GM19043 (cell line): ENCODE measurements around the gene MED16.

Experiments
- ATAC-seq: cut with Tn5 transposase; IDR thresholded peaks from one replicate; pipeline ENCODE4 v1.9.1; 2021; ENCODE audit warnings: low read depth; ENCODE audit not compliant: unreplicated experiment

MED16 gene, protein sequence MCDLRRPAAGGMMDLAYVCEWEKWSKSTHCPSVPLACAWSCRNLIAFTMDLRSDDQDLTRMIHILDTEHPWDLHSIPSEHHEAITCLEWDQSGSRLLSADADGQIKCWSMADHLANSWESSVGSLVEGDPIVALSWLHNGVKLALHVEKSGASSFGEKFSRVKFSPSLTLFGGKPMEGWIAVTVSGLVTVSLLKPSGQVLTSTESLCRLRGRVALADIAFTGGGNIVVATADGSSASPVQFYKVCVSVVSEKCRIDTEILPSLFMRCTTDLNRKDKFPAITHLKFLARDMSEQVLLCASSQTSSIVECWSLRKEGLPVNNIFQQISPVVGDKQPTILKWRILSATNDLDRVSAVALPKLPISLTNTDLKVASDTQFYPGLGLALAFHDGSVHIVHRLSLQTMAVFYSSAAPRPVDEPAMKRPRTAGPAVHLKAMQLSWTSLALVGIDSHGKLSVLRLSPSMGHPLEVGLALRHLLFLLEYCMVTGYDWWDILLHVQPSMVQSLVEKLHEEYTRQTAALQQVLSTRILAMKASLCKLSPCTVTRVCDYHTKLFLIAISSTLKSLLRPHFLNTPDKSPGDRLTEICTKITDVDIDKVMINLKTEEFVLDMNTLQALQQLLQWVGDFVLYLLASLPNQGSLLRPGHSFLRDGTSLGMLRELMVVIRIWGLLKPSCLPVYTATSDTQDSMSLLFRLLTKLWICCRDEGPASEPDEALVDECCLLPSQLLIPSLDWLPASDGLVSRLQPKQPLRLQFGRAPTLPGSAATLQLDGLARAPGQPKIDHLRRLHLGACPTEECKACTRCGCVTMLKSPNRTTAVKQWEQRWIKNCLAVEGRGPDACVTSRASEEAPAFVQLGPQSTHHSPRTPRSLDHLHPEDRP

DNA sequence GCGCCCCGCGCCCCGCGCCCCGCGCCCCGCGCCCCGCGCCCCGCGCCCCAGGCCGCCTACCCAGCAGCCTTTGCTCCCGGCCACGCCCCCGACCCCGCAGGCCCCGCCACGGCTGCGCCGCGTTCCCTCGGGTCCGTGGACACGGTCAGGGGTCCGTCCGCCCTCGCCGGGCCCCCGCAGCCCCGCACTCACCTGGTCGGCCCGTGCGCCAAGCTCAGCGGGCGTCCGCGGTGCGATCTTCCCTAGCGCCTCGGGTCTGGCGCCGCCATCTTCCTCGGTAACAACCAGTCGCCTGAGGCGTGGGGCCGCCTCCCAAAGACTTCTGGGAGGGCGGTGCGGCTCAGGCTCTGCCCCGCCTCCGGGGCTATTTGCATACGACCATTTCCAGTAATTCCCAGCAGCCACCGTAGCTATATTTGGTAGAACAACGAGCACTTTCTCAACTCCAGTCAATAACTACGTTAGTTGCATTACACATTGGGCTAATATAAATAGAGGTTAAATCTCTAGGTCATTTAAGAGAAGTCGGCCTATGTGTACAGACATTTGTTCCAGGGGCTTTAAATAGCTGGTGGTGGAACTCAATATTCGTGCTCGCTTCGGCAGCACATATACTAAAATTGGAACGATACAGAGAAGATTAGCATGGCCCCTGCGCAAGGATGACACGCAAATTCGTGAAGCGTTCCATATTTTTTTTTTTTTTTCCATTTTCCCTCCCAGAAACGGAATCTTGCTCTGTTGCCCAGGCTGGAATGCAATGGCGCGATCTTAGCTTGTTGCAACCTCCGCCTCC is at the start of gene MED16, which contains the start of gene RNU6-9:
Gene MED16, minus strand, starts transcription at position 294 of the 796 bp plus-strand sequence. CDS start 2,056 bp downstream, outside the sequence.
Gene RNU6-9, plus strand, starts transcription at position 591 of the 796 bp plus-strand sequence.
- peak; percentile 61 for ATAC-seq

GRCh38 chr19:942133-942645 is 49.2 kb upstream of the MED16 start:
- ATAC-seq: no peak

DNA sequence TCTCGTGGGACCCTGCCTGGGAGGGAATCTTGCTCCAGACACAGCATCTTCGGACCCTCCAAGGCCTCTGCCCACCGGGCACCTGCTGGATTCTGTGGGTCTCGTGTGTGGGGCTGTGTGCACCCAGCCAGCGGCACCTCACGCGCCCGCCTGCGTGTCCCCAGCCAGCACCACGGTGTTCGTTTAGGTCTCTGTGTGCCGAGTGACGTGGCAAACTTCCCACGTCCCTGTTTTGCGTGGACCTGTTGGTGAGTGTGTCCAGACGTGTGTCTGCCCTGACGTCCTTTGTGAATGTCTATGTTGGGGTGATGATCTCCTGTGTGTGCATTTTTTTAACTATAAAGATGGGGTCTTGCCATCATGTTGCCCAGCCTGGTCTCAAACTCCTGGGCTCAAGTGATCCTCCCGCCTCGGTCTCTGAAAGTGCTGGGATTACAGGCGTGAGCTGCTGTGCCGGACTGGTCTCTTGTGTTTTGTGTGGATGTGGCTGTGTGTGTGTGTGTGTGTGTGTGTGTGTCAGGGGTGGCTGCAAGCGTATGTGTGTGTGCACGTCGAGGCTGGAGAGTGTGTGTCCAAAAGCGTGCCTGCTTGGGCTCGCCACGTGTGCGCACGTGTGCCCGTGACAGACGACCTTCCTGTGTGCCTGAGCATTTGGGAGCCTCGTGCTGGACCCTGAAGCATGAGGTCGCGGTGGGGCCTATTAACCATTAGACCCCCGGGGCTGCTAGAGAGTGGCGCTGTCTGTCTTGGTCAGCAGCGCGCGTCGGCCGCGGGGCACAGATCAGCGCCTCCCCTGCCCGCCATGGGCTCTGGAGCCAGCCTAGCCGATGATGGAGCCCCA is 48.5 kb upstream of the MED16 start:
- no peak for ATAC-seq

DNA sequence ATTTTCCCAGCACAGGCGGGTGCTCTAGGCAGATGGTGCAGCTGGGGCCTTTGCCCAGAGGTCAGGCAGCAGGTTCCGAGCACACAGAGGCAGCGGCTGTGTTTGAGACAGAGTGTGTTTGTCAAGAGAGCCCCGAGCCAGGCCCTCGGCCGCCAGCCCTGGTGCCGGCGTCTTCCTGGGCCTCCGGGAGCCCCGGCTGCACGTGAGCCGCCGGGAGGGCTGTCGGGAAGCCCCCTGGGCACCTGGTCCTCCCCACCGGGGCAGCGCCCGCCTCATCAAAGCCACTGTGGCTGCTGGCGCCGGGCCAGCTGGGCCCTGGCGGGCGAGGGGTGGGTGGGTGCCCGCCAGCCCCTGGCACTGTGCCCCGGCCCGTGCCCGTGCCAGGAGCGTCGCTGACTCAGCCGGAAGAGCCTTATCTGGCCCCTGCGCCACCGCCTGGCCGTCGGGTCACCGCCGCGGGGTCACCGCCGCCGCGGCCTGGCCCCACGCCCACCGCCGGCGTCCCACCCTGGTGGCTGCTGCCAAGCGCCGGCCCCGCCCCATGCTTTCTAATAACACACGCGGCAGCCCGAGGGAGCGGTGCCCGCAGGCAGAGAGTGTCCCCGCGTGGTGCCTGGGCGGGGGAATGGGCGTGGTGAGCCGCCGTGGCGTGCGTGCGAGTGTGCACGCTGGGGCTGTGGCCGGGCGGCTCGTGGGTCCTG is 47.8 kb upstream of the MED16 start:
- ATAC-seq: no peak

DNA sequence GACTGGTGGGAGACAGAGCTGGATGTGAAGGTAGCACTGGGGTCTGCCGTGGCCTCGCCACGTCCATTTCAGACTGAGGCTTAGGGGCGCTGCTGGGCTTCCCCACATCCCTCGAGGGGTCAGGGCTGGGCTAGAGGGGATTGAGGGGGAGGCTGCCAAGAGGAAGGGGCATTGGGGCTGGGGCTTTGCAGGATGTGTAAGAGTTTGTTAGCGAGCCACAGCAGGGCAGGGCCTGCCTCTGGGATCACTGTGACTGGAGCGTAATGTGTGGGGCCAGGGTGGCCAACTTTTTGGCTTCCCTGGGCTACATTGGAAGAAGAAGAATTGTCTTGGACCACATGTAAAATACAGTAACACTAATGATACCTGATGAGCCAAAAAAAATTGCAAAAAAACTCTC is 46.9 kb upstream of the MED16 start:
- ATAC-seq: no peak

GRCh38 chr19:939439-939838 is 46.5 kb upstream of the MED16 start:
- no peak for ATAC-seq

GRCh38 chr19:938233-938923 is 45.4 kb upstream of the MED16 start:
- ATAC-seq: no peak

DNA sequence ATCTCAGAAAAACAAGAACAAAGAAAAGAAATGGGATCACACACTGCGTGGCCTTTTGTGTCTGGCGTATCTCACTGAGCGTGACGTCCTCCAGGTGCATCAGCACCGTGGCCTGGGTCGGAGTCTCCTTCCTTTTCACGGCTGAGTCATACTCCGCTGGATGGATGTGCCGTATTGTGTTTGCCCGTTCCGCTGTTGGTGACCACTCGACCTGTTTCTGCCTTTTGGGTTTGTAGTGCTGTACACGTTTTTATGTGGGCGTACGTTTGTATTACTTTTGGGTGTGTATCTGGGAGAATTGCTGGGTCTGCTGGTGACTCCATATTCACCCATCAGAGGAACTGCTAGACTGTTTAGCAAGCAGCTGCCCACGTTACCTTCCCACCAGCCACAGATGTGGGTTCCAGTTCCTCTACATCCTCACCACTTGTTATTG is 44.3 kb upstream of the MED16 start:
- ATAC-seq: no peak

DNA sequence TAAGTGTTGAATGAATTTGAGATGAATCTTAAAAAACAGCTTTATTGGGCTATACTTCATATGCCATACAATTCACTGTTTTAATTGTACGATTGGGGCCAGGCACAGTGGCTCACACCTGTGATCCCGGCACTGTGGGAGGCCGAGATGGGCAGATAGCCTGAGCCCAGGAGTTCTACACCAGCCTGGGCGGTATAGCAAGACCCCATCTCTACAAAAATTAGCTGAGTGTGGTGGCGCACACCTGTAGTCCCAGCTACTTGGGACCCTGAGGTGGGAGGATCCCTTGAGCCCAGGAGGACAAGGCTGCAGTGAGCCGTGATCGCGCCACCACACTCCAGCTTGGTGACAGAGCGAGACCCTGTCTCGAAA is 43.2 kb upstream of the MED16 start:
- ATAC-seq: no peak

GRCh38 chr19:934865-935479 is 42.0 kb upstream of the MED16 start:
- ATAC-seq: no peak

- no peak for ATAC-seq
Observed at GRCh38 chr19:934197-934840, 41.3 kb upstream of the MED16 start.

DNA sequence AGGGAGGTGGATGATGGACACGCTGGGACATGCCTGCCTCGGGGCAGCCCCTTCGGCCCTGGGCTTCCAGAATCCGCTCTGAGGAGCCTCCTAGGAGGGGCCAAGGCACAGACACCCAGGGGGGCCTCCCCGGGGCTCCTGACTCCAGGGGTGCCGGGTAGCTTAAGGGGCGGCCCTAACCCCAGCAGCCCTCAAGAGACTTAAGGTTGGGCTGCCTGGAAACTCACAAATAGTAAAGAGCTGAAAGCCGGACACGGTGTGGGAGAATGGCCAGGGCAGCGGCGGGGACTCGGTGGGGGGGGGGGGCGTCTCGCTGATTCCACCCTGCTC is 40.5 kb upstream of the MED16 start:
- no peak for ATAC-seq

DNA sequence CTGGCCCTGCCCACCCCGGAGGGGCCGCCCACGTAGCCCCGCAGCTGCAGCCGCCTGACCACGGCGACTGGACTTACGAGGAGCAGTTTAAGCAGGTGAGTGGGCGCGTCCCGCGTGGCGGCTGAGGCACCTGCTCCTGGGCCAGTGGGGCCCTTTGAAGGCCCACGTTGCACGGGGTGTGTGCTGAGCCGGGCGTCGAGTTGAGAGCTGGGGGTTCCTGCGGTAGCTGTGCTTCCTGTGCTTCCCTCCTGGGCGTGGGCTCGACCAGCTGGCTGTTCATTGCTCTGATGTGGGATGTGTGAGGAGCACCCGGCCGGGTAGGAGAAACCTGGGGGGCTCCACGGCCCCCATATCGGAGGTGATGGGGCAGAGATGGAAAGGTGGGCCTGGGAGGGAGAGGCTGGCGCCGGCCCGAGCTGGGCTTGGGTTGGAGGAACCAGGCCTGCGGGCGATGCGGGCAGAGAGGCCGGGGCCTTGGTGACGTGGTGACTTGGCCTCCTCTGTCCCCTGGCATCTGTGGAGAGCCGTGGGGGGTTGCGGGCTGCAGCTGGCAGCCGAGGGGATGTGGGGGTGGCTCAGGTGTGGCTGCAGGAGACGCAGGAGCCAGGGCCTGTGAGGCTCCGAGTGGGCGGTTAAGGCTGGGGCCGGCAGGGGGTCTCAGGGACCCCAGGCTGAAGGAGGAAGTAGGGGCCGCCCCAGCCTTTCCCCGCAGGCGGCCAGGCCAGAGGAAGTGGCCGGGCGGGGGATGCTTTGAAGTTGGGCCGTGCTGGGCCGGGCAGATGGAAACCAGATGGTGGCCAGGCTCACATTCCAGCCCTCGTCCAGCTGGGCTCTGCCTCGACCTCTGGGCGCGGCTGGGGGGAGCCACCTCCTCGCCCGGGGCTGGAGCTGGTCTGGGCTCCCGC is 39.9 kb upstream of the MED16 start:
- no peak for ATAC-seq

- no peak for ATAC-seq
Observed at GRCh38 chr19:931860-932647, 39.1 kb upstream of the MED16 start.

DNA sequence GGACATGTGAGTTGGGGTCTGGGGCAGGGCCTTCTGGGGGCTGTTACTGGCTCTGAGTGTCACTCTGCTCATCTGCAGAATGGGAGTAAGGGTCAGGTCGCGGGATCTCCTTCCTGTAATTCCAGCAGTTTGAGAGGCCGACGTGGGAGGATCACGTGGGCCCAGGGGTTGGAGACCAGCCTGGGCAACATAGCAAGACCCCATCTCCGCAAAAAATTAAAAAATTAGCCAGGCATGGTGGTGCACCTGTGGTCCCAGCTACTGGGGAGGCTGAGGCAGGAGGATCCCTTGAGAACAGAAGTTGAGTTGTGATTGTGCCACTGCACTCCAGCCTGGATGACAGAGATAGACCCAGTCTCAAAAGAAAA is 36.9 kb upstream of the MED16 start:
- ATAC-seq: no peak
